Stimulated activated CD4-positive, alpha-beta T cell treated with anti-CD3 and anti-CD28 coated beads, Interleukin-12 subunit alpha, Interleukin-12 subunit beta, amount 100 ng/mL, for 48 hours (primary cell): Measurements from ENCODE around the gene SH2D7.
"Not testable (repeated sequence)": the region's sequence is repeated elsewhere in the genome, so short reads cannot be mapped to it uniquely, and the experiment has no call there.

Experiments
- DNase-seq, 3 donors: peaks; one replicate each; pipeline ENCODE4 v3.0.0-alpha.2; 2020; ENCODE audit warnings: low read depth in 2 of 3, low spot score in 1 of 3

Gene SH2D7

DNA sequence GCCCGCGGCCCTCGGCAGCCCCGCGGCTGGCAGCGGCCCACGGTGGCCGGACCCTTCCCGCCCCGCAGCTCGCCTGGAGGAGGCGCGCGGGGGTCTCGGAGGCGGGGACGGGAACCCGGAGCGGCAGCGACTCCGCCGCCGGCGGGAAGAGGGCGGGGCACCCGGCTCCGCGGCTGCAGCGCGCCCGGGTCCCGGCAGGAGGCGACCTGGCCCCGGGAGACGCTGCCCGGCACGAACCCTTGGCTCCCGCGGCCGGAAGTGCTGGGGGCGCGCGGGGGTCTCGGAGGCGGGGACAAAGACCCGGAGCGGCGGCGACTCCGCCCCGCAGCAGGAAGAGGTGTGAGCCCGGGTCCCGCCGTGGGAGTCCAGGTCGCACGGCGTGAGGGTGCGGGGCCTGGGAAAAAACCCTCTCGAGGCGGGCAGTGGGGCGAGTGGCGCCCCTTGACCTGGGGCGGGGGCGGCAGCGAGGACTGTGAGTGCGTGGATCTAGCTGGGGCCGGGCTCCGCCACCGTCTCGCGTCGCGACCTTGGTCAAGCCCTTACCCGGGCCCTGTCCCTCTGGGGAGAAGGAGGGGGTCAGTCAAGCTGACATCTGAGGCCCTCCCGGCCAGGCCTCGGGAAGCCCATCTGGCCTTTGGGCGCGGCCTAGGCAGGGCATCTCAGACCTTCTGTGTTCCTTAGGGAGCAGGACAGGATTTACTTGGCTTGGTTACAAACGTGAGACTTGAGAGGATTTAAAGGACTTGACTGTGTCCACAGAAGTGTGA, 39.1 kb downstream of the SH2D7 start, which contains the start of gene CIB2:
TSS of gene CIB2 (minus strand) at position 151 of the 767 bp plus-strand sequence. CDS start 230 bp downstream, outside the sequence.
- DNase-seq = peak; percentile 34 to 70 (median 58)

DNA sequence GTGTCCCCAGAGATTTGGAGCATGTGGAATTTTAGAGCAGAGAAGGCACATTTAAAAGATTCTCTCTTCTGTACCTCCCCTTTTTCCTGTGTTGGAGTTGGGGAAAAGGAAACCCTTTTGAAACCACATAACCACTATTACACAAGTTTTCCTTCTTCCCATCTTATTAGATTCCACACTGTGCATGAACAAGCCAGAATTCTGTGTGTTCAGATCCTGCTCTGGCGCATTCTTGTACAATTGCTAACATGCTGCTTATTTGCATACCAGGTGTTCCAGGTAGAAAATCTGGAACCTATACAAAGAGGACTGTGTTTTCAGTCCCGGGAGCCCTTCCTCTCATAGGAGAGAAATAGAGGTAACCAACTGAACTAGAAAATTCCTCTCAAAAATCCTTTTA, 41.4 kb downstream of the SH2D7 start:
- no peak for DNase-seq

DNA sequence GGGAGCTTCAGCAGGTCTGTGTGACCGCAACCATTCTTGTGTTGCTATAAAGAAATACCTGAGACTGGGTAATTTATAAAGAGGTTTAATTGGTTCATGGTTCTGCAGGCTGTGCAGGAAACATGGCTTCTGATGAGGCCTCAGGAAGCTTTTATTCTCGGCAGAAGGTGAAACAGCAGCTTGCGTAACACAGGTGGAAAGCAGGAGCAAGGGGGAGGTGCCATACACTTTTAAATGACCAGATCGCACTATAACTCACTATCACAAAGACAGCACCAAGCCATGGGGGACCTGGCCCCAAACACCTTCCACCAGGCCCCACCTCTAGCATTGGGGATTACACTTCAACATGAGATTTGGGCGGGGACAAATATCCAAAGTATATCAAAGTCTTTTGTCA, 47.2 kb downstream of the SH2D7 start:
- DNase-seq = no peak

DNA sequence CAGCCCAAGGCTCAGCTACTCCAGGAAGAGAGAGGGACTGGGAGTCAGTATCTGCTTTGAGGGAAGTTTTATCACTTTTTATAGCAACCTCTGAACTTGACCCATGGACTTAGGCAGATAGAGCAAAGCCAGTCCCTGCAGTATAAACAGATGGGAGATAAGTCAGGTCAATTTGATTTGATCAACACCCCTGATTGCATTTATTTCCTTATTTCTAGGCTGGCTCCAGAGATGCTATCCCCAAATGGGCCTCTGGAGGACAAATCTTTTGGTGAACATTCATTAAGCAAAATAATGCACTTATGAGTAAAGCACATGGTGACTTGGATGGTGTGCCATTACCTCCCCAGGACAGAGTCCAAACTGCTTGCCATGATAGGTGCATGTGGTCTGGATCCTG, 47.9 kb downstream of the SH2D7 start:
- DNase-seq = no peak

DNA sequence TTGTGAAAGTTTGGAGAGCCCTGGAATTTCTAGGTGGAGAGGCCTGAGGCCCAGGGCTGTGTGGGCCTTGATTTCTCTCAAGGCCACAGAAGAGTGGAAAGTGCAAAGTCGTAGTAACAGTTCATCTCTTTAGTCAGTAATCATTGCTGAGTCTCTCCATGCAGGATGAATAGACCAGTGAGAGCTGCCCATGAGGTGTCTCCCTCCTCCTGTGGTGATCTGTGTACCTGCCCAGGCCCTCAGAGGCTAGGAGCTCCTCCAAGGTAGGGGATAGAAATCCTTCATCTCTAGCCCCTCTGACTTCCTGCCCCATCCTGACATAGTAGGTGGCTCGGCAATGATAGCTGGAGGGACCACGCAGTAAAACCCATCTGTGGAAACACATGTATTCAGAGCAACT, 50.0 kb downstream of the SH2D7 start:
- no peak for DNase-seq

DNA sequence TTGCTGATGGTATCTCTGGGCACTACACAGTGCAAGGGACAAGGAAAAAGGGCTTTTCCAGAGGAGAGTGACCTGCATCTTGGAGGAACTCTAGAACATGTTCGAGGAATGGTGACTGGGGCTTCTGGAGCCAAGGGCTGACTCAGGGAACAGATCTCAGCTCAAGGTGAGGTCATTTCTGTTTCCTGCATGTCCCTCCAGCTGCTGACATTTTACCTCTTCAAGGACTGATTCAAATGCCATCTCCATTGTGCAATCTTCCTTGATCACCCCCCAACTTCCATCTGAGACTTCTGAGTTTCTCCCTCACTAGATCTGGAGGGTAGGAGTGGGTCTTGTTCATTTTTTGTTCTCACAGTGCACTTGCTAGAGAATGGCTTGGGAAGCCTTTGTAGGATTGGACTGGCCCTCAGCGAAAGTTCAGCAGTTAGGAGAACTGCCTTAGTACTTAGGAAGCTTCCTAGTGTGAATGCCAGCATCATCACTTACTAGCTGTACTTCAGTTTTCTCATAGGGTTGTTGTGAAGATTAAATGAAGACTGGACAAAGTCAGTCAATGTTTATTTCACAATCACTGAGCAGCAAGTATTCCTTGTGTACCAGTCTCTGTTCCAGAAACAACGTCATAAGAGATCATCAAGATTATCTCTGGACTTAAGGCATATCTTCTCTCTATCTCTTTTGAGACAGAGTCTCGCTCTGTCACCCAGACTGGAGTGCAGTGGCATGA, 54.2 kb downstream of the SH2D7 start:
- no peak for DNase-seq

DNA sequence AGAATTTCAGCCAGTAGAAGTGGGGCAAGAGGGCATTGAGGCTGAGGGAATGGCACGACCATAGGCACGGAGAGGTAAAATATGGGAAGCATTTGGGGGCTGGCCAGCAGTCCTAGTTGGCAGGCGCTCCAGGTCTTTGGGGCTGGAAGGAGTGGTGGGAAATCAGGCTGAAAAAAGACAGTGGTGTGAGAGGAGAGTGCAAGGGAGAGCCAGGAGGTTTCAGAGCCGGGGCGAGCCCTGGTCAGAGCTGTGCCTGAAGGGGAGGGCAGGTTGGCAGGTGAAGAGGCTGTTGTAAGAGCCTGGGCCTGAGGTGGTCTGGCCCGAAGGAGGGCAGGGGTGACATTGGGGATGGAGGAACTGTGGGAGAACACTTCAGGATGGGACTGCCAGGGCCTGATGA, 55.2 kb downstream of the SH2D7 start:
- no peak for DNase-seq

DNA sequence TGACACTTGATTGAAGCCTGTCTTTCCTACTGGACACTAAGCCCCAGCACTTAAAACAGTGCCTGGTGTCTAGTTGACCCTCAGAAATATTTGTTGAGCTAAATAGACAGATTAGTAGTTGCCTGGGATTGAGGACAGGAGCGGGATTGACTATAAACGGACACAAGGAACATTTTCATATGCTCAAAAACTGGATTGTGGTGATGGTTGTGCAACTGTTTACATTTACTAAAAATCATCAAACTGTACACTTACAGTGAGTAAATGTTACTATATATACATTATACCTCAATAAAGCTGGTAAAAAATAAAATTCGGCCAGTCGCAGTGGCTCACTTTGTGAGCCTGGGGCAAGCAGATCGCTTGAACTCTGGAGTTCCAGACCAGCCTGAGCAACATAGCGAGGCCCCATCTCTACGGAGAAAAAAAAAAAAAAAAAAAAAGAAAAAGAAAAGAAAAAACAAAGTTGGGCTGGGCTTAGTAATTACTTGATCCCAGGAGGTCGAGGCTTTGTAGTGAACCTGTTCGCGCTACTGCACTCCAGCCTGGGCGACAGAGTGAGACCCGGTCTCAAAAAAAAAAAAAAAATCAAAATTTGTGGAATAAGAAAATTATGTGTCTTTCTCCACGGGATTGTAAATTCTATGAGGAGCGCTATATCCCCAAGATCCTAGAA, 56.2 kb downstream of the SH2D7 start:
- DNase-seq = no peak

DNA sequence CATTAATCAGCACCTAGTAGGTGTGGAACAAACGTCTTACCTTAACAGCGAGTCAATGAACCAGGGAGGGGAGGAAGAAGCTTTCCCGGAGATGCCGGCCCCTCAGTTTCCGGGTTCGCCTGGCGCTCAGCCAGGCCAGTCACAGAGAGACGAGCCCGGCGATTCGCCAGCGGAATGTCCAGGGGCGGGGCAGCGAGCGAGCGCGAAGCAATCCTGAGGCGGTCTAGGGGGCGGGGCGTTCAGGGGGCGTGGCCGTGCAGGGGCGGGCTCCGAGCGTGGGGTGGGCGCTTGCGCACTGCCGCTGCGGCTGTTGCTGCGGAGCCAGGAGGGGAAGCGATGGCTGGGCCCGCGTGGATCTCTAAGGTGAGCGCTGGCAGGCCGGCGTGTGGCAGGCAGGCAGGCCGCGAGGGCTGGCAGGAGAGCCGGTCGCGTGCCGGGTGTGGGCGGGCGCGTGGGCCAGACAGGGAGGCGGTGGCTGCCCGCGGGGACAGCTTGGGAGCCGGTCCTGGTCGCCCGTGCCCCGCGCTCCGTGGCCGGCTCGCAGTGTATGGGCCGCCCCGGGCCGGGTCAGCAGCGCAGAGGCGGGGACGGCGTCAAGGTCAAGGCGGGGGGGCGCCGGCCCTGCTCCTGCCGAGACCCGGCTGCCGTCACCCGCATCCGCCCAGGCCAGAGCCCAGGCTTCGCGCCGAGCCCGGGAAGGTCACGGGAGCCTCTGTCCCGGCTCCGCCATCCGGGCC, 56.9 kb downstream of the SH2D7 start, which contains the start of gene IDH3A:
TSS of gene IDH3A (plus strand) at position 295 of the 737 bp plus-strand sequence. CDS start at position 337, 42 bp downstream.
- peak; percentile 99 to 100 (median 100) for DNase-seq

DNA sequence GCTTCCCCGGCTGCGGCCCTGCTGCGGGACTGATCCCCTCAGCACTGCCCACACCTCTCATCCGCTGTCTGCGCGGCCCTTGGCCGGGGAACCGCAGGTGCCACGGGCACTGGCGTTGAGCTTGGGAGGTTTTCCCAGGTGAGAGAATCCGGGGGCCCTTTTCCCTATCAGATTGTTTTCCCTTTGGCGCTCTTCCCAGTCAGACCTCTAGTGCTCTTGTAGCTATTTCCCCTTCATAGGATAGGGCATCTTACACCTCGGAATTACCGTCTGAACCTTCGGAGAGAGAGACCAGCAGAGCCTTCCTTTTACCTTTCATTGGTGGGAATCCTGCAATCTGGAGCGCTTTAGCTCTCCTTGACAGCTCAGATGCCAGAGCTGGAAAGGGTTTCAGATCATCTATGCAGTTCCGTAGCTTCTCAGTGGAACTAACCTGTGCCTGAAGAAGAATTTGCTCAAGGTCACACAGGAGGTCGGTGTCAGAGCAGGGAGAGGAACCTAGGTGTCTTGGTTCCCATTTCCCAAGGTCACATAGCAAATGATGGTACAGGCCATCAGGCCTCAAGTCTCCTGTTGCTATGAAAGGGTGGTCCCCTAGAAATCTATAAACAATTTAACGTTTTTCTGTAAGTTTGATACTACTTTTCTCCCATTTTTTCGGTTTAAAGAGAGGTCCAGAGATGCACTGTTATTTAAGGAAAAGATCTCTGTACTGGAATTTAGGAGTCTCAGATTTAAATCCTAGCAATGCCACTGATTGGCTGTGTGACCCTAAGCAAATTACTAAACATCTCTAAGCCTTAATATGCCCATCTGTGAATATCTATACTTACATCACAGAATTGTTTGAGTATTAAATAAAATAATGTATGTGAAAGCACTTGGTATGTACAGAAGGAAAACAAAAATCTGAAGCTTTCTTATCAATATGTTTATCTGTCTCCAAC, 57.7 kb downstream of the SH2D7 start:
- no peak for DNase-seq

DNA sequence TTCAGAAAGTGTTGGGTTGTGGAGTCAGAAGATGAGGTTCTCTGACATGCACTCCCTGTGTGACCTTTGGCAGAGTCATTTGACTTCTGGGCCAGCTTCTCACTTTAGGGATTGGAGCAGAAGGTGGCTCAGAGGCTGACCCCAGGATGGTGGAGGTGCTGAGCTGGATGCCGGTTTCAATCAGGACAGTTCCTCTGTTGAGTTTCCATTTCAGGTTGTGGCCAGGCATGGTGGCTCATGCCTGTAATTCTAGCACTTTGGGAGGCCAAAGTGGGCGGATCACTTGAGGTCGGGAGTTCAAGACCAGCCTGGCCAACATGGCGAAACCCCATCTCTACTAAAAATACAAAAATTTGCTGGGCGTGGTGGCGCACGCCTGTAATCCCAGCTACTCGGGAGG, 58.7 kb downstream of the SH2D7 start:
- DNase-seq = not testable (repeated sequence)
